GM12872 (cell line): ENCODE data around the gene RPL37.

ENCODE experiments used
- CTCF ChIP-seq: IDR thresholded peaks from 3 replicates; pipeline ENCODE4 v1.5.1; 2011; ENCODE audit warnings: low read depth, mild to moderate bottlenecking, low read length, moderate library complexity; ENCODE audit not compliant: insufficient read depth

The RPL37 gene

GRCh38 chr5:40842351-40842750 lies 7.3 kb upstream of the RPL37 start:
- no peak for TF ChIP-seq CTCF

DNA sequence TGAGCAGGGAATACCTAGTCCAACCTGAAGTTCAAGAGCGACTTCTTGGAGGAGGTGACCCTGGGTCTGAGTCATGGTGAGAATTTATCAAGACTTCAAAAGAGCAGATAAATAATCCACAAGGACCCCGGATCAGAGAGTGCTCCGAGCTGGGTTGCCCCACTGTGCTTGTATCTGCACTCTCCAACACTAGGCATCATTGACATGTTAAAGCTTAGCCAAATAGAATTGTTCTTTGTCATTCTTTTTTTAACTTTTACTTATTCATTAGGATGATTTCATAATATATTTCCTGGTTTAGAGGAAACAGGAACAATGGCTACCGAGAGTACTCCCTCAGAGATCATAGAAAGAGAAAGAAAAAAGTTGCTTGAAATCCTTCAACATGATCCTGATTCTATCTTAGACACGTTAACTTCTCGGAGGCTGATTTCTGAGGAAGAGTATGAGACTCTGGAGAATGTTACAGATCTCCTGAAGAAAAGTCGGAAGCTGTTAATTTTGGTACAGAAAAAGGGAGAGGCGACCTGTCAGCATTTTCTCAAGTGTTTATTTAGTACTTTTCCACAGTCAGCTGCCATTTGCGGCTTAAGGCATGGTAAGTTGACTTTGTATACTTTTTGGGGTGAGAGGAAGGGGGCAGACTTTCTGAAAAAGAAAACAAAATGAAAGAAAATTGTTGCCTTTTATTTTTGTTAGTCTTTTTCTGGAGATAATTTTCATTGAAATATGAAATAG lies 6.2 kb upstream of the RPL37 start, which contains the start of gene CARD6:
Gene CARD6 (plus strand): TSS at position 300 of the 738 bp plus-strand sequence. CDS start 16 bp downstream, at position 316.
- TF ChIP-seq CTCF, result 0 out of 3 replicates have a peak, but pooled peaks have one; percentile 12

GRCh38 chr5:40838086-40838485 lies 3.1 kb upstream of the RPL37 start:
- TF ChIP-seq CTCF, result no peak

- no peak for TF ChIP-seq CTCF
Measured at GRCh38 chr5:40834391-40834848, 602 bp downstream of the RPL37 start.

DNA sequence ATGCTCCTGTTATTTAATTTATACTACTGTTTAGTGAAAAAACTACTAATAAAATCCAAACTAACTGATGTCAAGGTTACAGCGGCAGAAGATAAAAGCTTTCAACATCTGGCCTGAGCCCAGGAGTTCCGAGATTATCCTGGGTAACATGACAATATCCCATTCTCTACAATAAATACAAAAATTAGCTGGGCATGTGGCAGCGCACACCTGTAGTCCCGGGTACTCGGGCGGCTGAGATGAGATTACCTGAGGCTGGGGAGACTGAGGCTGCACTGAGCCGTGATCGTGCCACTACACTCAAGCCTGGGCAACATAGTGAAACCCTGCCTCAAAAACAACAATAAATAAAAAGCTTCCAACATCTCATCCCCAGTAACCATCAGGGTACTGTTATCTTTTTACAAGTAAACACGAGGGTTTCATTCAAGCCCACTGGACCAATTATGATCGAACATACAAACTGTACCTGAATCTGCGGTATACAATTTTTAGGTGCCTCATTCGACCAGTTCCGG lies 1.3 kb downstream of the RPL37 start:
- no peak for TF ChIP-seq CTCF

DNA sequence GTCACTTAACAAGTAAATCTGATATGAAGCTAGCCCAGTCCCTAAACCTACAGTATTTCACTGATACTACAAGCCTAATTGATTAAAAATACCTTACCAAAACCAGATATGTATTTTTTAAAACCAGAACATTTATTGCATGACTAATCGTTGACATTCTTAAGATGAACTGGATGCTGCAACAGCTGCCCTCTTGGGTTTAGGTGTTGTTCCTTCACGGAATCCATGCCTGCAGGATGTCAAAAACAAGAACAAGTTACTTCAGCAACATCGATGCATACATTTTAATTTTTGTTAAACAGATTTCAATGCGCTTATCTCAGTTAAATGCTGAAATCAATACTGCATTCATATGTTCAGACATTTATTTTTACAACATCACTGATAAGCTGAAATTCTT lies 2.7 kb downstream of the RPL37 start:
- TF ChIP-seq CTCF, result no peak

DNA sequence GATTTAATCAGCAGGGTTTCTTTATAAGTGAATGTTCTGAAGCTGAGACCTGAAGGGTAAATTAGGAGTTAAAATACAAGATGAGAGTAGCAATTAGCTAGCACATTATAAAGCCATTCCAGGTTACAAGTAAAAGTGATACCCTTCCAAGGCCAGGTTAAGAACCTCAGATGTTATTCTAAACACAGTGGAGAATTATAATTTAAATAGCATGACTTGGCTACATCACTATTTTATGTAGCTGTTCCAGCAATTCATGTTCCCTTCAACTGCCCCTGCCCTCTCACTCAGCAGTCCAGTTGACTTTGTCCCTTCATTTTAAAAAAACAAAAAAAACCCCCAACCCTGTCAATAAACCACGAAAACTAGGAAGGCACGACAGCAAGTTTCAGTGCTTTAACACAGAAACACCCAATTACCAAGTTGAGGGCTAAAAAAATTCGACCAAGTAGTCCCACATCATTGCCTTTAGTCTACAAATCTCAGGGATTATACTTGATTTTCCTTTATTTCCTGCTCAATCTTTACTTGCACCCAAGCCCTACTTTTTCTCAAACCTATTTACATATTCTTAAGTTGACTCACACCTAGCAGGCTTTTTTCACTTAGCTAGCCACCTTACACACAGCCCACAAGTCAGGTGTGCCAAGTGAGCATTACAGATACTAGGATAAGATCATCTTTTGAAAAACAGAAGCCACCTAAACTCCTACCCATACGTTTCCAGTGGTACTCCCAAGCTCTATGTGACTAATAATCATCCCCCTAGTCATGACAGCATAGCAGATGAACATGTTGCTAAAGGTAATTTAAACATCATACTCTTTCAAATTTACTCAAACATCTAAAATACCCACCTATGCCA lies 3.4 kb downstream of the RPL37 start:
- TF ChIP-seq CTCF, result no peak
